Measurements from ENCODE around the gene PTPRM. TPM values are rescaled to one million over a fixed set of nuclear protein-coding genes. Genes with fewer than 3 reads are reported as not detected.
A peak's percentile ranks its signal among the peaks of the same experiment; 100 is the strongest.

Gene PTPRM
- total RNA-seq, 1 experiment from 2014 or later: 6.2 TPM

DNA sequence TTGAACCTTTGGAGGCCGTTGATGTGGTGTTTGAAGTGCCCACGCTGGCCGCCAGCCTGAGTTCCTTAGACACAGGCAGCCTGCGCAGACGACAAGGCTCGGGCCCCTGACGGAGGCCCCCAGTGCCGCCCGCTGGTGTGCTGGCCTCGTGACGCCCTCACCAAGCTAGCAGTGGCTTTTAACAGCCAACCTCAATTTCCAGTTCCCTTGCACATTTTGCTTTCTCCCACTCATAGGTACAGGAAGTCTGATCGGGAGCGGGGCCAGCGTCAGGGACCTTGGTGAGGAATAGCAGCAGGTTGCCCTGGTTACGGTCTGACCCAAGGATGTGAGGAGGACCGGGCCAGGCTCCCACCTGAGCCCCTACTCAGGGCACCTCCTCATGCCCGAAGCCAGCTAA, 834.5 kb downstream of the PTPRM start:
- no peak overlapping the region for H4K5ac ChIP-seq (ENCODE audit: insufficient read length, low read depth, low read length)
- H4K20me1 ChIP-seq (ENCODE audit: control insufficient read depth, insufficient read depth, insufficient read length): no peaks in the 10 kb centered on the region
- no peak overlapping the region for H2BK15ac ChIP-seq (ENCODE audit: low read depth, low read length)
- no peak overlapping the region for H3T11ph ChIP-seq (ENCODE audit: low read length)
- TF ChIP-seq, protein P1, sequence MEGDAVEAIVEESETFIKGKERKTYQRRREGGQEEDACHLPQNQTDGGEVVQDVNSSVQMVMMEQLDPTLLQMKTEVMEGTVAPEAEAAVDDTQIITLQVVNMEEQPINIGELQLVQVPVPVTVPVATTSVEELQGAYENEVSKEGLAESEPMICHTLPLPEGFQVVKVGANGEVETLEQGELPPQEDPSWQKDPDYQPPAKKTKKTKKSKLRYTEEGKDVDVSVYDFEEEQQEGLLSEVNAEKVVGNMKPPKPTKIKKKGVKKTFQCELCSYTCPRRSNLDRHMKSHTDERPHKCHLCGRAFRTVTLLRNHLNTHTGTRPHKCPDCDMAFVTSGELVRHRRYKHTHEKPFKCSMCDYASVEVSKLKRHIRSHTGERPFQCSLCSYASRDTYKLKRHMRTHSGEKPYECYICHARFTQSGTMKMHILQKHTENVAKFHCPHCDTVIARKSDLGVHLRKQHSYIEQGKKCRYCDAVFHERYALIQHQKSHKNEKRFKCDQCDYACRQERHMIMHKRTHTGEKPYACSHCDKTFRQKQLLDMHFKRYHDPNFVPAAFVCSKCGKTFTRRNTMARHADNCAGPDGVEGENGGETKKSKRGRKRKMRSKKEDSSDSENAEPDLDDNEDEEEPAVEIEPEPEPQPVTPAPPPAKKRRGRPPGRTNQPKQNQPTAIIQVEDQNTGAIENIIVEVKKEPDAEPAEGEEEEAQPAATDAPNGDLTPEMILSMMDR (conservative IDR thresholded peaks at IDR 0.05): no peak
- DNase-seq: no peak
- no peak overlapping the region for H3K4me2 ChIP-seq (ENCODE audit: insufficient read depth, insufficient read length, low read length)
- H4K91ac ChIP-seq (ENCODE audit: insufficient read length, low read depth, low read length): no peak overlapping the region
- H3K9me3 Mint-ChIP-seq: no peaks in the 10 kb centered on the region
- H3K9ac ChIP-seq (ENCODE audit: extremely low read depth, insufficient read length, low read length): no peak overlapping the region
- H3K27me3 Mint-ChIP-seq (ENCODE audit: low read depth): no peaks in the 10 kb centered on the region
- no peaks in the 10 kb centered on the region for H3K23me2 ChIP-seq (ENCODE audit: insufficient read length, low read depth, low read length, poor library complexity, severe bottlenecking)
- no peak overlapping the region for H4K8ac ChIP-seq (replicated peaks; ENCODE audit: insufficient read length, low read depth, low read length)
- H2AK5ac ChIP-seq (ENCODE audit: insufficient read length, low read length): no peak overlapping the region
- no peak overlapping the region for H2BK120ac ChIP-seq (ENCODE audit: low read depth, low read length, poor library complexity, severe bottlenecking)
- H2AFZ ChIP-seq (ENCODE audit: low read length): no peak overlapping the region
- H2BK12ac ChIP-seq (ENCODE audit: insufficient read length, low read depth, low read length): no peak overlapping the region
- no peak overlapping the region for H3K27ac ChIP-seq (ENCODE audit: insufficient read length, low read depth, low read length)
- H3K23ac ChIP-seq (ENCODE audit: insufficient read length, low read depth, low read length): no peak overlapping the region
- no peak overlapping the region for H3K4me3 Mint-ChIP-seq
- H3K9me3 ChIP-seq (ENCODE audit: control insufficient read depth, low read depth, low read length): no peaks in the 10 kb centered on the region
- H3K4ac ChIP-seq (ENCODE audit: low read depth, low read length): no peak overlapping the region
- no peak overlapping the region for H2BK20ac ChIP-seq (ENCODE audit: low read depth, low read length, poor library complexity, severe bottlenecking)
- no peak overlapping the region for H3K18ac ChIP-seq (ENCODE audit: insufficient read length, low read depth, low read length)
- H3K56ac ChIP-seq (ENCODE audit: insufficient read length, low read depth, low read length): no peak overlapping the region
- WGBS (ENCODE audit: extremely low coverage, insufficient read length, low lambda C conversion rate): no CpG with 5 or more reads among the region's 17 CpGs
- H3K36me3 Mint-ChIP-seq (ENCODE audit: insufficient read depth in 1 of 3, low read depth in 3 of 3): no peaks in the 10 kb centered on the region
- H3K27ac Mint-ChIP-seq: peak overlapping the region in 1 of 3 experiments; percentile 13; a peak in 1 of 7 replicates
- H3K14ac ChIP-seq (ENCODE audit: insufficient read depth, low read length): no peak overlapping the region; the same call in 1 of the 2 replicates
- H3K79me1 ChIP-seq (ENCODE audit: insufficient read depth, low read depth, low read length, poor library complexity, severe bottlenecking): no peaks in the 10 kb centered on the region
- H3K4me1 Mint-ChIP-seq: peaks cover 14 to 21% of the 10 kb centered on the region in 2 experiments
- no peaks in the 10 kb centered on the region for H3K27me3 ChIP-seq (ENCODE audit: insufficient read depth, low read length)
- peaks cover 3% of the 10 kb centered on the region; the same call in 1 of the 2 replicates for H3K4me1 ChIP-seq (ENCODE audit: insufficient read depth, low read length)
- H2BK5ac ChIP-seq (ENCODE audit: insufficient read length, low read length): no peak overlapping the region
- H3K79me2 ChIP-seq (ENCODE audit: insufficient read depth, low read length): no peaks in the 10 kb centered on the region
